Karpas-422 (cell line): Measurements from ENCODE around the gene DGKZ. TPM values are rescaled to one million over a fixed set of nuclear protein-coding genes. Genes with fewer than 3 reads are reported as not detected.
"Not testable (repeated sequence)": the region's sequence is repeated elsewhere in the genome, so short reads cannot be mapped to it uniquely, and the experiment has no call there.

Source experiments
- DNase-seq: peaks from one replicate; pipeline ENCODE4 v3.0.0-alpha.2; 2015
- H2AFZ ChIP-seq: fragments of 200-600 bp; sonication (generic); 2 replicates; pipeline ENCODE4 v1.6.1; 2014; ENCODE audit warnings: antibody characterized with exemption, low read length, mixed read lengths
- H3K27ac ChIP-seq: fragments of 200-600 bp; sonication (generic); 2 replicates; pipeline ENCODE4 v1.5.1; 2014; ENCODE audit warnings: mild to moderate bottlenecking, low read length, moderate library complexity
- H3K27me3 ChIP-seq: fragments of 200-600 bp; sonication (generic); 2 replicates; pipeline ENCODE4 v1.6.1; 2014; ENCODE audit warnings: low read length, mixed read lengths
- H3K36me3 ChIP-seq: fragments of 200-600 bp; sonication (generic); 2 replicates; pipeline ENCODE4 v1.6.1; 2014; ENCODE audit warnings: low read length, mixed read lengths; ENCODE audit not compliant: insufficient read depth
- H3K4me1 ChIP-seq: fragments of 200-600 bp; sonication (generic); 2 replicates; pipeline ENCODE4 v1.6.1; 2014; ENCODE audit warnings: mild to moderate bottlenecking, low read length, mixed read lengths
- H3K4me2 ChIP-seq: fragments of 200-600 bp; sonication (generic); 2 replicates; pipeline ENCODE4 v1.6.1; 2014; ENCODE audit warnings: low read length, low read depth, mild to moderate bottlenecking; ENCODE audit not compliant: poor library complexity, severe bottlenecking
- H3K4me3 ChIP-seq: fragments of 200-600 bp; sonication (generic); 2 replicates; pipeline ENCODE4 v1.5.1; 2014; ENCODE audit warnings: mild to moderate bottlenecking, antibody characterized with exemption, low read length, mixed read lengths
- H3K79me2 ChIP-seq: fragments of 200-600 bp; sonication (generic); 2 replicates; pipeline ENCODE4 v1.6.1; 2014; ENCODE audit warnings: mild to moderate bottlenecking, low read length, mixed read lengths
- H3K9ac ChIP-seq: fragments of 200-600 bp; sonication (generic); 2 replicates; pipeline ENCODE4 v1.6.0; 2014; ENCODE audit warnings: low read length
- H3K9me2 ChIP-seq: fragments of 200-600 bp; sonication (generic), shearing (Covaris generic); replicated peaks from 2 replicates; pipeline ENCODE4 v1.6.0; 2014; ENCODE audit warnings: mild to moderate bottlenecking, low read length, moderate library complexity; ENCODE audit not compliant: insufficient read depth
- H3K9me3 ChIP-seq: fragments of 300-700, 200-600 bp; sonication (generic); 2 replicates; pipeline ENCODE4 v1.6.1; 2014; ENCODE audit warnings: low read length, mixed read lengths
- H4K20me1 ChIP-seq: fragments of 200-600 bp; sonication (generic); 2 replicates; pipeline ENCODE4 v1.6.1; 2014; ENCODE audit warnings: mild to moderate bottlenecking, antibody characterized with exemption, low read length, low read depth; ENCODE audit not compliant: insufficient read depth
- total RNA-seq: library from RNA; depleted of rRNA; stranded (reverse); fragments of >200 nt; shearing (Covaris generic); gene quantifications from 2 replicates; pipeline ENCODE4 v1.2.3, GENCODE V29; 2014; ENCODE audit warnings: low replicate concordance

The DGKZ gene
- total RNA-seq, 1 experiment from 2014 or later = 59.4 TPM

- DNase-seq = no peak
- Histone ChIP-seq H4K20me1 (peaks cover 8% of the 10 kb centered on the region; the same call in 1 of the 2 replicates), H3K27me3 (no peaks in the 10 kb centered on the region), H3K36me3 (no peaks in the 10 kb centered on the region; the same call in 1 of the 2 replicates), H3K9me2 (no peaks in the 10 kb centered on the region), H3K4me2 (no peak overlapping the region), H3K27ac (no peak overlapping the region), H3K9ac (no peak overlapping the region), H3K9me3 (no peaks in the 10 kb centered on the region), H3K4me1 (peaks cover 16% of the 10 kb centered on the region), H3K79me2 (no peaks in the 10 kb centered on the region), H2AFZ (no peak overlapping the region), H3K4me3 (no peak overlapping the region)
These were observed 31.7 kb downstream of the DGKZ start for GRCh38 chr11:46378811-46379481.

GRCh38 chr11:46379482-46380293 lies 32.4 kb downstream of the DGKZ start:
- not testable (repeated sequence) for H3K9me2 ChIP-seq, H3K27ac ChIP-seq, H3K27me3 ChIP-seq, H3K36me3 ChIP-seq, H3K4me2 ChIP-seq, DNase-seq, H4K20me1 ChIP-seq, H3K79me2 ChIP-seq, H2AFZ ChIP-seq, H3K9ac ChIP-seq, H3K4me3 ChIP-seq, H3K9me3 ChIP-seq
- H3K4me1 ChIP-seq = peaks cover 16% of the 10 kb centered on the region

GRCh38 chr11:46380340-46381047 lies 33.2 kb downstream of the DGKZ start:
- Histone ChIP-seq H4K20me1 (peaks cover 8% of the 10 kb centered on the region; the same call in 1 of the 2 replicates), H3K79me2 (no peaks in the 10 kb centered on the region), H3K4me1 (peaks cover 16% of the 10 kb centered on the region), H3K36me3 (no peaks in the 10 kb centered on the region; the same call in 1 of the 2 replicates), H3K4me3 (peak overlapping the region; percentile 69), H3K27me3 (no peaks in the 10 kb centered on the region), H3K9ac (peak overlapping the region; percentile 65), H3K9me3 (no peaks in the 10 kb centered on the region), H3K9me2 (no peaks in the 10 kb centered on the region), H2AFZ (no peak overlapping the region), H3K27ac (no peak overlapping the region), H3K4me2 (peak overlapping the region; percentile 80)
- peak; percentile 61 for DNase-seq

GRCh38 chr11:46381048-46381818 lies 34.0 kb downstream of the DGKZ start, which contains the start of gene MDK:
MDK (plus strand) TSS chr11:46381669; CDS start chr11:46382058, 389 bp downstream.
- DNase-seq = peak; percentile 67
- H3K4me1 ChIP-seq = peaks cover 16% of the 10 kb centered on the region
- H4K20me1 ChIP-seq = peaks cover 8% of the 10 kb centered on the region; the same call in 1 of the 2 replicates
- H3K27ac ChIP-seq = no peak within 1 kb of the TSS
- H3K27me3 ChIP-seq = no peaks in the 10 kb centered on the region
- peak within 1 kb of the TSS; percentile 65 for H3K9ac ChIP-seq
- H3K4me3 ChIP-seq = peak within 1 kb of the TSS; percentile 69
- H3K4me2 ChIP-seq = peak within 1 kb of the TSS; percentile 80
- no peak within 1 kb of the TSS for H2AFZ ChIP-seq
- no peaks in the 10 kb centered on the region for H3K79me2 ChIP-seq
- no peaks in the 10 kb centered on the region; the same call in 1 of the 2 replicates for H3K36me3 ChIP-seq
- no peaks in the 10 kb centered on the region for H3K9me3 ChIP-seq
- no peaks in the 10 kb centered on the region for H3K9me2 ChIP-seq

GRCh38 chr11:46381819-46382645 lies 34.8 kb downstream of the DGKZ start:
- Histone ChIP-seq H3K4me2 (peak overlapping the region; percentile 65), H3K4me3 (peak overlapping the region; percentile 54; the same call in 1 of the 2 replicates), H3K9me2 (no peaks in the 10 kb centered on the region), H3K4me1 (peaks cover 16% of the 10 kb centered on the region), H3K27ac (no peak overlapping the region), H3K36me3 (no peaks in the 10 kb centered on the region), H3K9me3 (no peaks in the 10 kb centered on the region), H3K9ac (peak overlapping the region; percentile 58), H3K27me3 (no peaks in the 10 kb centered on the region), H4K20me1 (peaks cover 8% of the 10 kb centered on the region; the same call in 1 of the 2 replicates), H2AFZ (no peak overlapping the region), H3K79me2 (no peaks in the 10 kb centered on the region)
- no peak for DNase-seq

GRCh38 chr11:46382646-46383403 lies 35.6 kb downstream of the DGKZ start:
- H3K4me2 ChIP-seq = no peak overlapping the region
- no peaks in the 10 kb centered on the region for H3K9me3 ChIP-seq
- no peak for DNase-seq
- no peak overlapping the region for H3K9ac ChIP-seq
- H3K79me2 ChIP-seq = no peaks in the 10 kb centered on the region
- H3K4me1 ChIP-seq = peaks cover 19% of the 10 kb centered on the region
- H3K27me3 ChIP-seq = no peaks in the 10 kb centered on the region
- H3K9me2 ChIP-seq = no peaks in the 10 kb centered on the region
- peaks cover 8% of the 10 kb centered on the region; the same call in 1 of the 2 replicates for H4K20me1 ChIP-seq
- no peak overlapping the region for H3K4me3 ChIP-seq
- no peaks in the 10 kb centered on the region for H3K36me3 ChIP-seq
- no peak overlapping the region for H2AFZ ChIP-seq
- no peak overlapping the region for H3K27ac ChIP-seq

- H4K20me1 ChIP-seq = peaks cover 8% of the 10 kb centered on the region; the same call in 1 of the 2 replicates
- no peaks in the 10 kb centered on the region for H3K27me3 ChIP-seq
- H3K9ac ChIP-seq = no peak overlapping the region
- no peaks in the 10 kb centered on the region for H3K9me3 ChIP-seq
- H3K4me3 ChIP-seq = no peak overlapping the region
- no peaks in the 10 kb centered on the region for H3K79me2 ChIP-seq
- no peaks in the 10 kb centered on the region for H3K36me3 ChIP-seq
- H2AFZ ChIP-seq = no peak overlapping the region
- no peak overlapping the region for H3K27ac ChIP-seq
- no peak overlapping the region for H3K4me2 ChIP-seq
- H3K9me2 ChIP-seq = no peaks in the 10 kb centered on the region
- no peak for DNase-seq
- peaks cover 25% of the 10 kb centered on the region for H3K4me1 ChIP-seq
These were observed 36.1 kb downstream of the DGKZ start for GRCh38 chr11:46383404-46383758.
